Measurements from ENCODE around the gene CCDC194.
A peak's percentile ranks its signal among the peaks of the same experiment; 100 is the strongest.

CCDC194 gene

GRCh38 chr19:17393914-17394313 is at the start of gene CCDC194:
Gene CCDC194, minus strand, starts transcription at chr19:17394196. Its CDS starts 38 bp downstream, at chr19:17394158.
- DNase-seq (ENCODE audit: low spot score): no peak

GRCh38 chr19:17441241-17442021 is 47.4 kb upstream of the CCDC194 start:
- no peak for DNase-seq (ENCODE audit: low spot score)

GRCh38 chr19:17436874-17437267 is 42.9 kb upstream of the CCDC194 start:
- no peak for DNase-seq (ENCODE audit: low spot score)

- DNase-seq (ENCODE audit: low spot score): no peak
Observed at GRCh38 chr19:17436094-17436873, 42.3 kb upstream of the CCDC194 start.

GRCh38 chr19:17435218-17435617 is 41.2 kb upstream of the CCDC194 start:
- no peak for DNase-seq (ENCODE audit: low spot score)

GRCh38 chr19:17431417-17431816 is 37.4 kb upstream of the CCDC194 start:
- DNase-seq (ENCODE audit: low spot score): no peak

- no peak for DNase-seq (ENCODE audit: low spot score)
Observed at GRCh38 chr19:17429641-17430113, 35.7 kb upstream of the CCDC194 start.

- DNase-seq (ENCODE audit: low spot score): no peak
Observed at GRCh38 chr19:17424743-17425365, 30.9 kb upstream of the CCDC194 start.

GRCh38 chr19:17423429-17424208 is 29.6 kb upstream of the CCDC194 start:
- no peak for DNase-seq (ENCODE audit: low spot score)

- no peak for DNase-seq (ENCODE audit: low spot score)
Observed at GRCh38 chr19:17421942-17422341, 27.9 kb upstream of the CCDC194 start.

GRCh38 chr19:17420475-17420924 is 26.5 kb upstream of the CCDC194 start:
- DNase-seq (ENCODE audit: low spot score): peak; percentile 36

- DNase-seq (ENCODE audit: low spot score): peak; percentile 99
Observed at GRCh38 chr19:17419621-17420474, 25.9 kb upstream of the CCDC194 start, which contains the start of gene MVB12A. Gene MVB12A, plus strand, starts transcription at chr19:17420047. Its CDS starts 89 bp downstream, at chr19:17420136.

- DNase-seq (ENCODE audit: low spot score): no peak
Observed at GRCh38 chr19:17419154-17419620, 25.2 kb upstream of the CCDC194 start.

- no peak for DNase-seq (ENCODE audit: low spot score)
Observed at GRCh38 chr19:17418710-17419109, 24.7 kb upstream of the CCDC194 start.

GRCh38 chr19:17415121-17415520 is 21.1 kb upstream of the CCDC194 start:
- DNase-seq (ENCODE audit: low spot score): no peak

GRCh38 chr19:17414097-17414496 is 20.1 kb upstream of the CCDC194 start:
- no peak for DNase-seq (ENCODE audit: low spot score)

- DNase-seq (ENCODE audit: low spot score): no peak
Observed at GRCh38 chr19:17411801-17412200, 17.8 kb upstream of the CCDC194 start.

- DNase-seq (ENCODE audit: low spot score): no peak
Observed at GRCh38 chr19:17409990-17410389, 16.0 kb upstream of the CCDC194 start.

- no peak for DNase-seq (ENCODE audit: low spot score)
Observed at GRCh38 chr19:17406887-17407196, 12.8 kb upstream of the CCDC194 start.

GRCh38 chr19:17406046-17406886 is 12.3 kb upstream of the CCDC194 start:
- DNase-seq (ENCODE audit: low spot score): no peak
